ENCODE data around the gene GORASP1.

The GORASP1 gene

DNA sequence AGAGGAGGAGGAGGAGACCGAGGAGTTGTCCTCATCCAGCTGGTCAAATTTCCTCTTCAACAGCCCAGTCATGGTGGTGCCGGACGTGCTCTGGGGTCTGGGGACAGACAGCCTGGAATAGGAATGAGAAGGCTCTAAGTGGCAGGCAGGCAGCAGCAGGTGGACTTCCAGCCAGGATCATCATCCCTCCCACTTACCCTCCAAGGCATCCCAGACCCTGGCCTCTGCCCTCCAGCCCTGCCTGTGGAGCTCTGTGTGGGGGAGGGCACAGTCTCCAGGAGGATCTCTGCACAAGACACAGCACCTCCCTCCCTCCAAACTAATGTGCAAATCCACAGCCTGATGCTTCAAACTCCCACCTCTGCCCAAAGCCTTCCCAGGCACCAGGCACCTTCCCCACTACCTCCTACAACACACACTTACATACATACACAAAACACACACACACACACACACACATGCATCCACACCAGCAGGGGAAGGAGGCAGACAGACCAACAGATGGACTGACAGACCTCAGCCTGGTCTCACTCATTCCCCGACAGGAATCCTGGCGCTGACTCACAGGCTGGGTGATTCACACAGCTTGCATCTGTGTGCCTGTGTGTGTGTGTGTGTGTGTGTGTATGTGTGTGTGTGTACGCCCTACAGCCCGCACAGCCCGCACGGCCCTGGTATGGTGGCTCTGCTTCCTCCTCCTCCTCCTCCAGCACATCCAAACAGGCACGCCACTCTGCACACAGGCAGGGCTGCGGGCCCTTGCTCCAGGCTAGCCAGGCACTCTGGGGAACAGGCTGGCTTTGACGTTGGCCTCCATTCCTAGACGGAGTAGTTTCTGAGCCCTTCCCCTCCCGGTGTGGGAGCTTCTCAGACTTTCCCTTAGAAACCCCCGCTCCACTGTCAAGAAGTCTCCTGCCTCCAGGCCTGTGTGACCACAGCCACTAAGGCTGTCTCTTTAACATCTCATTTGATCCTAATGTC lies 39.5 kb upstream of the GORASP1 start (continued):
- TF ChIP-seq ZNF354C (tag by site-specific recombination; IDR thresholded peaks at IDR 0.05; ENCODE audit: borderline replicate concordance, low read depth) (no peak), ZNF768 (tag by site-specific recombination; IDR thresholded peaks at IDR 0.05) (no peak), TCF7L2 (IDR thresholded peaks at IDR 0.05; ENCODE audit: borderline replicate concordance, low read depth, low read length) (no peak), ZNF121 (tag by site-specific recombination; IDR thresholded peaks at IDR 0.05) (no peak), WT1 (tag by site-specific recombination; IDR thresholded peaks at IDR 0.05) (no peak), ZNF211 (tag by site-specific recombination; IDR thresholded peaks at IDR 0.05; ENCODE audit: low read depth) (no peak), EGR2 (tag by site-specific recombination; IDR thresholded peaks at IDR 0.05; ENCODE audit: low read depth) (peak; percentile 84), ZNF792 (tag by site-specific recombination; IDR thresholded peaks at IDR 0.05) (no peak), ZNF549 (tag by site-specific recombination; IDR thresholded peaks at IDR 0.05) (no peak), ZNF521 (tag by site-specific recombination; IDR thresholded peaks at IDR 0.05) (no peak), ZNF777 (tag by site-specific recombination; IDR thresholded peaks at IDR 0.05; ENCODE audit: borderline replicate concordance) (no peak), ZNF202 (tag by site-specific recombination; IDR thresholded peaks at IDR 0.05; ENCODE audit: borderline replicate concordance) (no peak), ZNF701 (tag by site-specific recombination; IDR thresholded peaks at IDR 0.05) (no peak), ZNF292 (tag by site-specific recombination; IDR thresholded peaks at IDR 0.05; ENCODE audit: borderline replicate concordance, low read depth) (no peak), GFI1B (tag by site-specific recombination; IDR thresholded peaks at IDR 0.05) (no peak), ZNF184 (tag by site-specific recombination; IDR thresholded peaks at IDR 0.05) (no peak), ZBTB48 (tag by site-specific recombination; IDR thresholded peaks at IDR 0.05) (peak; percentile 57; the same call in 1 of the 2 replicates), ZNF624 (tag by site-specific recombination; IDR thresholded peaks at IDR 0.05) (no peak), RBAK (tag by site-specific recombination; IDR thresholded peaks at IDR 0.05) (0 out of 2 replicates have a peak, but pooled peaks have one; percentile 10), ZNF394 (tag by site-specific recombination; IDR thresholded peaks at IDR 0.05; ENCODE audit: borderline replicate concordance) (peak; percentile 53; the same call in 1 of the 2 replicates), ZNF175 (tag by site-specific recombination; IDR thresholded peaks at IDR 0.05) (no peak), ZNF416 (tag by site-specific recombination; IDR thresholded peaks at IDR 0.05) (no peak), ZNF610 (tag by site-specific recombination; IDR thresholded peaks at IDR 0.05; ENCODE audit: borderline replicate concordance) (no peak)
- TF ChIP-seq, protein P1, sequence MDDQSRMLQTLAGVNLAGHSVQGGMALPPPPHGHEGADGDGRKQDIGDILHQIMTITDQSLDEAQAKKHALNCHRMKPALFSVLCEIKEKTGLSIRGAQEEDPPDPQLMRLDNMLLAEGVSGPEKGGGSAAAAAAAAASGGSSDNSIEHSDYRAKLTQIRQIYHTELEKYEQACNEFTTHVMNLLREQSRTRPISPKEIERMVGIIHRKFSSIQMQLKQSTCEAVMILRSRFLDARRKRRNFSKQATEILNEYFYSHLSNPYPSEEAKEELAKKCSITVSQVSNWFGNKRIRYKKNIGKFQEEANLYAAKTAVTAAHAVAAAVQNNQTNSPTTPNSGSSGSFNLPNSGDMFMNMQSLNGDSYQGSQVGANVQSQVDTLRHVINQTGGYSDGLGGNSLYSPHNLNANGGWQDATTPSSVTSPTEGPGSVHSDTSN (CRISPR knock-in tag; IDR thresholded peaks at IDR 0.05): no peak
- TF ChIP-seq, protein P2, sequence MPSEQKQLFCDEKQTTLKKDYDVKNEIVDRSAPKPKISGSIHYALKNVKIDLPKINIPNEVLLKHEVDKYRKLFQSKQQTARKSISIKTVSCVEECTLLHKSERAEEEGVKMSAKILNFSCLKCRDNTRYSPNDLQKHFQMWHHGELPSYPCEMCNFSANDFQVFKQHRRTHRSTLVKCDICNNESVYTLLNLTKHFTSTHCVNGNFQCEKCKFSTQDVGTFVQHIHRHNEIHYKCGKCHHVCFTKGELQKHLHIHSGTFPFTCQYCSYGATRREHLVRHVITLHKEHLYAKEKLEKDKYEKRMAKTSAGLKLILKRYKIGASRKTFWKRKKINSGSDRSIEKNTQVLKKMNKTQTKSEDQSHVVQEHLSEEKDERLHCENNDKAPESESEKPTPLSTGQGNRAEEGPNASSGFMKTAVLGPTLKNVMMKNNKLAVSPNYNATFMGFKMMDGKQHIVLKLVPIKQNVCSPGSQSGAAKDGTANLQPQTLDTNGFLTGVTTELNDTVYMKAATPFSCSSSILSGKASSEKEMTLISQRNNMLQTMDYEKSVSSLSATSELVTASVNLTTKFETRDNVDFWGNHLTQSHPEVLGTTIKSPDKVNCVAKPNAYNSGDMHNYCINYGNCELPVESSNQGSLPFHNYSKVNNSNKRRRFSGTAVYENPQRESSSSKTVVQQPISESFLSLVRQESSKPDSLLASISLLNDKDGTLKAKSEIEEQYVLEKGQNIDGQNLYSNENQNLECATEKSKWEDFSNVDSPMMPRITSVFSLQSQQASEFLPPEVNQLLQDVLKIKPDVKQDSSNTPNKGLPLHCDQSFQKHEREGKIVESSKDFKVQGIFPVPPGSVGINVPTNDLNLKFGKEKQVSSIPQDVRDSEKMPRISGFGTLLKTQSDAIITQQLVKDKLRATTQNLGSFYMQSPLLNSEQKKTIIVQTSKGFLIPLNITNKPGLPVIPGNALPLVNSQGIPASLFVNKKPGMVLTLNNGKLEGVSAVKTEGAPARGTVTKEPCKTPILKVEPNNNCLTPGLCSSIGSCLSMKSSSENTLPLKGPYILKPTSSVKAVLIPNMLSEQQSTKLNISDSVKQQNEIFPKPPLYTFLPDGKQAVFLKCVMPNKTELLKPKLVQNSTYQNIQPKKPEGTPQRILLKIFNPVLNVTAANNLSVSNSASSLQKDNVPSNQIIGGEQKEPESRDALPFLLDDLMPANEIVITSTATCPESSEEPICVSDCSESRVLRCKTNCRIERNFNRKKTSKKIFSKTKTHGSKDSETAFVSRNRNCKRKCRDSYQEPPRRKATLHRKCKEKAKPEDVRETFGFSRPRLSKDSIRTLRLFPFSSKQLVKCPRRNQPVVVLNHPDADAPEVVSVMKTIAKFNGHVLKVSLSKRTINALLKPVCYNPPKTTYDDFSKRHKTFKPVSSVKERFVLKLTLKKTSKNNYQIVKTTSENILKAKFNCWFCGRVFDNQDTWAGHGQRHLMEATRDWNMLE (tag by site-specific recombination; conservative IDR thresholded peaks at IDR 0.05; ENCODE audit: low read depth): no peak
- TF ChIP-seq, protein P3, sequence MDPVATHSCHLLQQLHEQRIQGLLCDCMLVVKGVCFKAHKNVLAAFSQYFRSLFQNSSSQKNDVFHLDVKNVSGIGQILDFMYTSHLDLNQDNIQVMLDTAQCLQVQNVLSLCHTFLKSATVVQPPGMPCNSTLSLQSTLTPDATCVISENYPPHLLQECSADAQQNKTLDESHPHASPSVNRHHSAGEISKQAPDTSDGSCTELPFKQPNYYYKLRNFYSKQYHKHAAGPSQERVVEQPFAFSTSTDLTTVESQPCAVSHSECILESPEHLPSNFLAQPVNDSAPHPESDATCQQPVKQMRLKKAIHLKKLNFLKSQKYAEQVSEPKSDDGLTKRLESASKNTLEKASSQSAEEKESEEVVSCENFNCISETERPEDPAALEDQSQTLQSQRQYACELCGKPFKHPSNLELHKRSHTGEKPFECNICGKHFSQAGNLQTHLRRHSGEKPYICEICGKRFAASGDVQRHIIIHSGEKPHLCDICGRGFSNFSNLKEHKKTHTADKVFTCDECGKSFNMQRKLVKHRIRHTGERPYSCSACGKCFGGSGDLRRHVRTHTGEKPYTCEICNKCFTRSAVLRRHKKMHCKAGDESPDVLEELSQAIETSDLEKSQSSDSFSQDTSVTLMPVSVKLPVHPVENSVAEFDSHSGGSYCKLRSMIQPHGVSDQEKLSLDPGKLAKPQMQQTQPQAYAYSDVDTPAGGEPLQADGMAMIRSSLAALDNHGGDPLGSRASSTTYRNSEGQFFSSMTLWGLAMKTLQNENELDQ (tag by site-specific recombination; IDR thresholded peaks at IDR 0.05; ENCODE audit: low read depth): no peak
- TF ChIP-seq, protein P4, sequence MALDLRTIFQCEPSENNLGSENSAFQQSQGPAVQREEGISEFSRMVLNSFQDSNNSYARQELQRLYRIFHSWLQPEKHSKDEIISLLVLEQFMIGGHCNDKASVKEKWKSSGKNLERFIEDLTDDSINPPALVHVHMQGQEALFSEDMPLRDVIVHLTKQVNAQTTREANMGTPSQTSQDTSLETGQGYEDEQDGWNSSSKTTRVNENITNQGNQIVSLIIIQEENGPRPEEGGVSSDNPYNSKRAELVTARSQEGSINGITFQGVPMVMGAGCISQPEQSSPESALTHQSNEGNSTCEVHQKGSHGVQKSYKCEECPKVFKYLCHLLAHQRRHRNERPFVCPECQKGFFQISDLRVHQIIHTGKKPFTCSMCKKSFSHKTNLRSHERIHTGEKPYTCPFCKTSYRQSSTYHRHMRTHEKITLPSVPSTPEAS (tag by site-specific recombination; IDR thresholded peaks at IDR 0.05): peak; percentile 94
- TF ChIP-seq, protein P5, sequence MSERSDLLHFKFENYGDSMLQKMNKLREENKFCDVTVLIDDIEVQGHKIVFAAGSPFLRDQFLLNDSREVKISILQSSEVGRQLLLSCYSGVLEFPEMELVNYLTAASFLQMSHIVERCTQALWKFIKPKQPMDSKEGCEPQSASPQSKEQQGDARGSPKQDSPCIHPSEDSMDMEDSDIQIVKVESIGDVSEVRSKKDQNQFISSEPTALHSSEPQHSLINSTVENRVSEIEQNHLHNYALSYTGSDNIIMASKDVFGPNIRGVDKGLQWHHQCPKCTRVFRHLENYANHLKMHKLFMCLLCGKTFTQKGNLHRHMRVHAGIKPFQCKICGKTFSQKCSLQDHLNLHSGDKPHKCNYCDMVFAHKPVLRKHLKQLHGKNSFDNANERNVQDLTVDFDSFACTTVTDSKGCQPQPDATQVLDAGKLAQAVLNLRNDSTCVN (tag by site-specific recombination; optimal IDR thresholded peaks at IDR 0.05): no peak
